NCI-H510A treated with DMSO at 0.1 percent for 48 hours (cell line): ENCODE measurements around the gene HDAC9.

Experiments
- DNase-seq: peaks from one replicate; lab custom pipeline; 2025; lab: John Stamatoyannopoulos, UW

Gene HDAC9

DNA sequence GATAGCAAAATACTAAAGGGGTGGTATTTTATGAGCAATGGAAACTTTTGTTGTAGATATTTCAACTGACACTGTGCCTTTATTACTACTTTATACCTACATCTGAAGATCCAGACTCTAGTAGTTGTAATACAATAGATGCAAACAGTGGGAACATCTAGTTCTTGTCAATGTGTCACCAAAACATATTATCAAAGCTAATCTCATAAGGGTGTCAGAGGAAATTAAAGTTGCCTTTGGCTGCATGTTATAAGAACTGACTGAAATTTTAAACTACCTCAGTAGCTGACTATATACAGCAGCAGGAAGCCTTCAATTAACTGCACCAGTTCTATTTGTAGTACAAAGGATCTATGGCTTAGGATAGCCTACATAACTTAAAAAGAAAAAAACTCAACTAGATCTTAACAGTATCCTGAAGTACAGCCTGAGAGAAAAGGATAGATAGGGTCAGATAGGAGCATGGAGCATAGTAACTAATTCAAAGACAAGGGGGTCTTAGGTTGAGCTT, 30.9 kb downstream of the HDAC9 start:
- DNase-seq: no peak

GRCh38 chr7:18529239-18529638, 33.7 kb downstream of the HDAC9 start:
- DNase-seq: no peak

- no peak for DNase-seq
These were observed 35.0 kb downstream of the HDAC9 start for GRCh38 chr7:18530224-18531179.

DNA sequence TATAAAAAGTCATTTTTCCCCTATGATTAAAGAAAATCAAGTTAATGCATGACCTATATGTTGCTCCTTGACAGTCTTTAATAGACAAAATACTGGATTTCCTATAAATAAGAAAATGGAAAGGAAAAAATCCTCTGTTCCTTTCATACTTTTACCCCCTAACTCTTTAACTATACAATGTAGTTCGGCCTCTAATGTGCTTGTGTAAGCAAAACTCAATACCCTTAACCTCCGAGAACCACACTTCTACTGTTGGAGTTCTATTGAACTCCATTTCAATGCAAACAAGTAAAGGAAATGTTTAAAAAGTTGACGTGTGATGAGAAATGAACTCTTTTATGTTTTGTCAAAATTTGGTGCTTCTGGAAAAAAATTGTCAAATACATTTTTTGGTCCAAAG, 36.0 kb downstream of the HDAC9 start:
- no peak for DNase-seq

- no peak for DNase-seq
These were observed 37.3 kb downstream of the HDAC9 start for GRCh38 chr7:18532813-18533212.

DNA sequence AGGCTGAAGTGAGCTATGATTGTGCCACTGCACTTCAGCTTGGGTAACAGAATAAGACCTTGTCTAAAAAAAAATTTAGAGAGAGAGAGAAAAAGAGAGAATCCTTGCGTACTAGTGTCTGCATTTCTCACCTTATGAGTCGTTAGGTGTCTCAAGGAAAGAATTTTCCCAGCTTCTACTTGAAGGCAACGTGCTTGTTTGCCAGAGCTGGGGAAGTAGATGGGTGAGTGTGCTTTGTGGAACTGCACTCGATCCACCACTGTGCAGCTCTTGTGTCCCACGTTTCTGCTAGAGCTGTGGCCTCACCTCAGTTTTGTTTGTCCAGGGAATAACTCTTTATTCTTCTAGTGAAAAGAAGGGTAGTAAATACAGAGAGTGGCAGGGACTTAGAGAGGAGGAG, 38.9 kb downstream of the HDAC9 start:
- no peak for DNase-seq

- DNase-seq: no peak
These were observed 40.4 kb downstream of the HDAC9 start for GRCh38 chr7:18535810-18536415.

GRCh38 chr7:18536486-18536885, 40.9 kb downstream of the HDAC9 start:
- DNase-seq: no peak

DNA sequence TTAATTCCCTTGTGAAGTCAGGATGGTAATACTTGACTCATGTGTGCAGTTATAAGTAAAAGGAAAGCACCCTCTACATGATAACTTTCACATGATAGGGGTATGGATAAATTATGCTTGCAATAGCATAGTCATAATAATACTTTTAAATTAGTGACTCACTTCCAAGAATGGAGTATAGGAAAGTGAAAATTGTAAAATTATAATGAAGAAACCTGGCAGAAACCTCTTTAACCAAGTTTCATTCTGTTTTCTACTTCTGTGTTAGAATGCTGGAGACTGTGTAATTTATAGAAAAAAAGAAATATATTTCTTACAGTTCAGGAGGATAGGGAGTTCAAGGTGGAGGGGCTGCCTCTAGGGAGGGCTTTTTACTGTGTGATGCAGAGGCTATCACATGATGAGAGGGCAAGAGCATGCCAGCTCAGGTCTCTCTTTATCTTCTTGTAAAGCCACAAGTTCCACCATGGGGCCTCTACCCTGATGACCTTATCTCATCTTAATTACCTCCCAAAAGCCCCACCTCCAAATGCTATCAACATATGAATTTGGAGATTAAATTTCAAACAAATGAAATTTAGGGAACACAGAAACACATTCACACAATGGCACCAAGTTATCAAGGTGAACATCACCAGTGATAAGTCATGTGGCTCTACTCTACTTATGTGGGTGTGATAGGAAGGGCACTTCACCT, 43.2 kb downstream of the HDAC9 start:
- DNase-seq: no peak

GRCh38 chr7:18540396-18540795, 44.8 kb downstream of the HDAC9 start:
- DNase-seq: no peak

DNA sequence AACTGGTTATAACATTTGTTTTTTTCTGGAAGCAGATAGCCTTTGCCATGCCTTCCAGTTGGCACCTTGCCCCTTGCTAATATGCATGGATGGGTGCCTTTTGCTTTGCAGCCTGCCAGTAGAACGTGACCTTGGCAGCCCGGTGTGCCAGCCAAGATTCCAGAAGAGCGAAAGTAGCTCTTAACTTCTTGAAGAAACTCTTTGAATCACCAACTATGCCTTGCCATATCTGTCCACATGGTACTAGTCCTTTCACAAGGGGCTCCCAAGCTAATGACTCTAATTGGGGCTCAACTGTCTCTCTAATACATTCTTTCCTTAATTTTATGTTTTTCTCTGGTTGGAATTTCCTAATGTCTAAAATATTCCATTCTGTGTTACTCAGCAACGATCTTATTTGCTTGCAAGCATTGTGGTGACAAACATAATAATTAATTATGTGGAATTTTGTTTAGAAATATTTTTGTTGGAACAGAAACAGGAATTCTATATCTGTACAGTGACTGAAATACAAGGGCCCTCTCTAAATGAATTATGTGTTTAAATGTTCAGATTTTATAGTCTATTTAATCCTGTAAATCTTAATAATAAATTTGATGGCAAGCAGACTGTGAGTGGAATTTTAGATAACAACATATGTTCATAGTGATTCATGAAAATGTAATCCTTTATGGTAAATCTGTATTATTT, 45.8 kb downstream of the HDAC9 start:
- no peak for DNase-seq

- DNase-seq: no peak
These were observed 46.3 kb downstream of the HDAC9 start for GRCh38 chr7:18541871-18542212.

- no peak for DNase-seq
These were observed 51.0 kb downstream of the HDAC9 start for GRCh38 chr7:18546576-18546975.

DNA sequence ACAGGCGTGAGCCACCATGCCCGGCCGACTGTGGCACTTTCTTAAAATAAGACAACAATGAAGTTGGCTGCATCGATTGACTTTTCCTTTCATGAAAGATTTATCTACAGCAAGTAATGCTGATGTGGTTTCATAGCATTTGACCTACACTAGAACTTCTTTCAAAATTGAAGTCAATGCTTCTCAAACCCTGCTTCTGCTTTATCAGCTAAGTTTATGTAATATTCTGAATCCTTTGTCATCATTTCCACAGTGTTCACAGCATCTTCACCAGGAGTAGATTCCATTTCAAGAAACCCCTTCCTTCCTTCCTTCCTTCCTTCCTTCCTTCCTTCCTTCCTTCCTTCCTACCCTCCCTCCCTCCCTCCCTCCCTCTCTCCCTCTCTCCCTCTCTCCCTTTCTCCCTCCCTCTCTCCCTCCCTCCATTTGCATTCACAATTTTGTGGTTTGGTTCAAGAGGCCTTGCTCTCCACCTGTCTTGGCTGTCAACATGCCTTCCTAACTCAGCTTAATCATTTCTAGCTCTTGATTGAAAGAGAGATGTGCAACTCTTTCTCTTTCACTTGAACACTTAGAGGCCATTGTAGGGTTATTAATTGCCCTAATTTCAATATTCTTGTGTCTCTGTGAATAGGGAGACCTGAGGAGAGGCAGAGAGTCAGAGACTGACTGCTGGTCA, 52.1 kb downstream of the HDAC9 start:
- DNase-seq: no peak

- no peak for DNase-seq
These were observed 53.0 kb downstream of the HDAC9 start for GRCh38 chr7:18548534-18548933.

DNA sequence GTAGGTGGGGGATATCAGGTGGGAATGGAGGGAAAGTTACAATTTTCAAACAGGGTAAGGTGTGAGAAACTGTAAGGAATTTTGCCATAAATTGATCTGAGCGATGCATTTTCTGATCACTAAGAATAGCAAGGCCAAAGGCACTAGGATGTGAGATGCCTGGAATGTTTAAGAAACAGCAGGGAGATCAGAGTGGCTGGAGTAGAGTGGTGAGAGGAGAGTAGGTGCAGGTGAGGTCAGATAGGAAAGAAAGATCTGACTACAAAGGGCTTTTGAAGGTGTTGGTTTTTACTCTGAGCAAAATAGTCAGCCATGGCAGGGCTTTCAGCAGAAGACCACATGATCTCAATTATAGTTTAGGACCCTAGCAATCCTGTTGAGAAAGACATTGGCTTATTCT, 55.0 kb downstream of the HDAC9 start:
- DNase-seq: no peak

GRCh38 chr7:18552316-18552916, 56.9 kb downstream of the HDAC9 start:
- DNase-seq: no peak

DNA sequence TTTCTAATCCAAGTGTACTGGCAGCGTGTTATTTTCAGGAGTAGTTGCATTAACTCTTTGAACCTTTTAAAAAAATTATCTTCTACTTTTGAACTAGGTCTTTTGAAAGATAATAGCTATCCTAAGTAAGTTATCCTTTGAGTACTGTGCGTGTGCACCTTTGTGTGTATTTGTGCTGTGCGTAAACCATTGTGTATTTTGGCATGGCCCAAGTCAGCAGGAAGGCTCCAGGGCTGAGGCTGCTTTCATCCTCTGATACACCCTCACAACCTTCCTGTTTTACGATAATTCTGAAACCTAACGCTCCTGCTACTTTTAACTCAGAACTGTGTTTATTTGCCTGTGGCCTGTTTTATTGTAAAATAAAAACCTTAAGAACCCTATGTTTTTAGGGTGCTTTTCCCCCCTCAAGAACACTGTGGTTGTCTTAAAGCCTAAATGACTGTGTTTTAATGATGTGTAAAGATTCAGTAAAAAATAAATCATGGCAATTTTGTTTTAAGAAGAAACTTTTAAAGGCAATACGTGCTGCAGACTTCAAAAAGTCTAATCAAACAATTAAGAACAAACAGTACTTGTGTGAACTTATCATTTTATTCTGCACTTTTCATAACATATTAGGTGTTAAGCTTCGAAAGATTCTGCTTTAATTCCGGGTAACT, 57.5 kb downstream of the HDAC9 start:
- DNase-seq: no peak

DNA sequence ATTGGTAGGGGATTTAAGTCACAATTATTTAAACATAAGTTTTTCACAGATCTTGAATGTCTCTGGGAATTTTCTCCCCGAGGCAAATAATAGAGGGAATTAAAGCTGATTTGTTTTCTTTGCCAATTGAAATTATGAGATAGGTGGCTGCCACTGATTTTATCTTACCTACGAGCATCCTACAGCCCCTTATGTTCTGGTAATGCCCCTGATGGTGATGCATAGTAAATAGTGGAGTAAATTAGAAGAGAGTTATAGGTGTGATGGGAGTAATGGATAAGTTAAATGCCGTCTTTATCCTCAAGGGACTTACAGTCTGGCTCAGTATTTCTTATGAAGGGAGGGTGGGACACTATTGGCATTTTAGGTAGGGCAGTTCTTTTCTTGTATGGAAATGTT, 58.1 kb downstream of the HDAC9 start:
- no peak for DNase-seq

GRCh38 chr7:18555120-18555519, 59.6 kb downstream of the HDAC9 start:
- no peak for DNase-seq

- no peak for DNase-seq
These were observed 60.4 kb downstream of the HDAC9 start for GRCh38 chr7:18555968-18556367.
